Karpas-422 (cell line): Measurements from ENCODE around the gene NTM. TPM values are rescaled to one million over a fixed set of nuclear protein-coding genes. Genes with fewer than 3 reads are reported as not detected.

Source experiments
- DNase-seq: peaks from one replicate; pipeline ENCODE4 v3.0.0-alpha.2; 2015
- H2AFZ ChIP-seq: fragments of 200-600 bp; sonication (generic); 2 replicates; pipeline ENCODE4 v1.6.1; 2014; ENCODE audit warnings: antibody characterized with exemption, low read length, mixed read lengths
- H3K27ac ChIP-seq: fragments of 200-600 bp; sonication (generic); 2 replicates; pipeline ENCODE4 v1.5.1; 2014; ENCODE audit warnings: mild to moderate bottlenecking, low read length, moderate library complexity
- H3K27me3 ChIP-seq: fragments of 200-600 bp; sonication (generic); 2 replicates; pipeline ENCODE4 v1.6.1; 2014; ENCODE audit warnings: low read length, mixed read lengths
- H3K36me3 ChIP-seq: fragments of 200-600 bp; sonication (generic); 2 replicates; pipeline ENCODE4 v1.6.1; 2014; ENCODE audit warnings: low read length, mixed read lengths; ENCODE audit not compliant: insufficient read depth
- H3K4me1 ChIP-seq: fragments of 200-600 bp; sonication (generic); 2 replicates; pipeline ENCODE4 v1.6.1; 2014; ENCODE audit warnings: mild to moderate bottlenecking, low read length, mixed read lengths
- H3K4me2 ChIP-seq: fragments of 200-600 bp; sonication (generic); 2 replicates; pipeline ENCODE4 v1.6.1; 2014; ENCODE audit warnings: low read length, low read depth, mild to moderate bottlenecking; ENCODE audit not compliant: poor library complexity, severe bottlenecking
- H3K4me3 ChIP-seq: fragments of 200-600 bp; sonication (generic); 2 replicates; pipeline ENCODE4 v1.5.1; 2014; ENCODE audit warnings: mild to moderate bottlenecking, antibody characterized with exemption, low read length, mixed read lengths
- H3K79me2 ChIP-seq: fragments of 200-600 bp; sonication (generic); 2 replicates; pipeline ENCODE4 v1.6.1; 2014; ENCODE audit warnings: mild to moderate bottlenecking, low read length, mixed read lengths
- H3K9ac ChIP-seq: fragments of 200-600 bp; sonication (generic); 2 replicates; pipeline ENCODE4 v1.6.0; 2014; ENCODE audit warnings: low read length
- H3K9me2 ChIP-seq: fragments of 200-600 bp; sonication (generic), shearing (Covaris generic); replicated peaks from 2 replicates; pipeline ENCODE4 v1.6.0; 2014; ENCODE audit warnings: mild to moderate bottlenecking, low read length, moderate library complexity; ENCODE audit not compliant: insufficient read depth
- H3K9me3 ChIP-seq: fragments of 300-700, 200-600 bp; sonication (generic); 2 replicates; pipeline ENCODE4 v1.6.1; 2014; ENCODE audit warnings: low read length, mixed read lengths
- H4K20me1 ChIP-seq: fragments of 200-600 bp; sonication (generic); 2 replicates; pipeline ENCODE4 v1.6.1; 2014; ENCODE audit warnings: mild to moderate bottlenecking, antibody characterized with exemption, low read length, low read depth; ENCODE audit not compliant: insufficient read depth
- total RNA-seq: library from RNA; depleted of rRNA; stranded (reverse); fragments of >200 nt; shearing (Covaris generic); gene quantifications from 2 replicates; pipeline ENCODE4 v1.2.3, GENCODE V29; 2014; ENCODE audit warnings: low replicate concordance

NTM gene
- total RNA-seq, 1 experiment from 2014 or later: not detected

GRCh38 chr11:131533998-131534397 is 163.6 kb downstream of the NTM start:
- Histone ChIP-seq H3K9me2 (no peaks in the 10 kb centered on the region), H3K4me3 (no peak overlapping the region), H3K9ac (no peak overlapping the region), H3K79me2 (no peaks in the 10 kb centered on the region), H4K20me1 (no peaks in the 10 kb centered on the region), H3K27me3 (no peaks in the 10 kb centered on the region), H2AFZ (no peak overlapping the region), H3K27ac (no peak overlapping the region), H3K4me1 (no peaks in the 10 kb centered on the region), H3K4me2 (no peak overlapping the region), H3K9me3 (no peaks in the 10 kb centered on the region), H3K36me3 (no peaks in the 10 kb centered on the region)
- no peak for DNase-seq

GRCh38 chr11:131534611-131535010 is 164.2 kb downstream of the NTM start:
- no peaks in the 10 kb centered on the region for H3K36me3 ChIP-seq
- no peaks in the 10 kb centered on the region for H3K9me3 ChIP-seq
- no peak for DNase-seq
- H3K4me2 ChIP-seq: no peak overlapping the region
- H3K4me3 ChIP-seq: no peak overlapping the region
- H3K27me3 ChIP-seq: no peaks in the 10 kb centered on the region
- no peaks in the 10 kb centered on the region for H3K79me2 ChIP-seq
- H3K9me2 ChIP-seq: no peaks in the 10 kb centered on the region
- H3K9ac ChIP-seq: no peak overlapping the region
- no peak overlapping the region for H2AFZ ChIP-seq
- no peaks in the 10 kb centered on the region for H3K4me1 ChIP-seq
- H4K20me1 ChIP-seq: no peaks in the 10 kb centered on the region
- no peak overlapping the region for H3K27ac ChIP-seq

GRCh38 chr11:131536159-131536558 is 165.7 kb downstream of the NTM start:
- no peak for DNase-seq
- Histone ChIP-seq H3K36me3 (no peaks in the 10 kb centered on the region), H3K9ac (no peak overlapping the region), H4K20me1 (no peaks in the 10 kb centered on the region), H3K27ac (no peak overlapping the region), H3K27me3 (no peaks in the 10 kb centered on the region), H3K9me2 (no peaks in the 10 kb centered on the region), H3K4me3 (no peak overlapping the region), H3K4me2 (no peak overlapping the region), H2AFZ (no peak overlapping the region), H3K9me3 (no peaks in the 10 kb centered on the region), H3K79me2 (no peaks in the 10 kb centered on the region), H3K4me1 (no peaks in the 10 kb centered on the region)

GRCh38 chr11:131537196-131537595 is 166.8 kb downstream of the NTM start:
- H2AFZ ChIP-seq: no peak overlapping the region
- H3K27ac ChIP-seq: no peak overlapping the region
- no peaks in the 10 kb centered on the region for H3K9me2 ChIP-seq
- H3K9me3 ChIP-seq: no peaks in the 10 kb centered on the region
- H3K4me3 ChIP-seq: no peak overlapping the region
- no peak for DNase-seq
- no peak overlapping the region for H3K4me2 ChIP-seq
- no peaks in the 10 kb centered on the region for H3K27me3 ChIP-seq
- H3K9ac ChIP-seq: no peak overlapping the region
- no peaks in the 10 kb centered on the region for H4K20me1 ChIP-seq
- no peaks in the 10 kb centered on the region for H3K36me3 ChIP-seq
- no peaks in the 10 kb centered on the region for H3K79me2 ChIP-seq
- no peaks in the 10 kb centered on the region for H3K4me1 ChIP-seq

GRCh38 chr11:131537748-131538147 is 167.3 kb downstream of the NTM start:
- no peaks in the 10 kb centered on the region for H3K36me3 ChIP-seq

GRCh38 chr11:131538322-131538721 is 167.9 kb downstream of the NTM start:
- no peaks in the 10 kb centered on the region for H3K36me3 ChIP-seq
- no peak overlapping the region for H2AFZ ChIP-seq
- H4K20me1 ChIP-seq: no peaks in the 10 kb centered on the region
- no peaks in the 10 kb centered on the region for H3K79me2 ChIP-seq
- no peaks in the 10 kb centered on the region for H3K4me1 ChIP-seq
- no peak overlapping the region for H3K4me3 ChIP-seq
- no peak overlapping the region for H3K9ac ChIP-seq
- no peaks in the 10 kb centered on the region for H3K27me3 ChIP-seq
- DNase-seq: no peak
- H3K4me2 ChIP-seq: no peak overlapping the region
- H3K27ac ChIP-seq: no peak overlapping the region
- no peaks in the 10 kb centered on the region for H3K9me2 ChIP-seq
- no peaks in the 10 kb centered on the region for H3K9me3 ChIP-seq

More at GRCh38 chr11:131537748-131538147, 167.3 kb downstream of the NTM start:
- Histone ChIP-seq H3K4me1 (no peaks in the 10 kb centered on the region), H3K27me3 (no peaks in the 10 kb centered on the region), H3K27ac (no peak overlapping the region), H3K4me2 (no peak overlapping the region), H3K9ac (no peak overlapping the region), H2AFZ (no peak overlapping the region), H3K9me2 (no peaks in the 10 kb centered on the region), H3K79me2 (no peaks in the 10 kb centered on the region), H3K4me3 (no peak overlapping the region), H3K9me3 (no peaks in the 10 kb centered on the region), H4K20me1 (no peaks in the 10 kb centered on the region)
- DNase-seq: no peak

- no peak overlapping the region for H3K4me2 ChIP-seq
- no peak overlapping the region for H3K9ac ChIP-seq
- H3K27me3 ChIP-seq: no peaks in the 10 kb centered on the region
- no peak overlapping the region for H2AFZ ChIP-seq
- H4K20me1 ChIP-seq: no peaks in the 10 kb centered on the region
- H3K4me3 ChIP-seq: no peak overlapping the region
- H3K27ac ChIP-seq: no peak overlapping the region
- H3K9me2 ChIP-seq: no peaks in the 10 kb centered on the region
- H3K79me2 ChIP-seq: no peaks in the 10 kb centered on the region
- H3K36me3 ChIP-seq: no peaks in the 10 kb centered on the region
- no peaks in the 10 kb centered on the region for H3K4me1 ChIP-seq
- no peaks in the 10 kb centered on the region for H3K9me3 ChIP-seq
- no peak for DNase-seq
Observed at GRCh38 chr11:131540676-131541075, 170.3 kb downstream of the NTM start.

GRCh38 chr11:131543389-131544025 is 173.1 kb downstream of the NTM start:
- Histone ChIP-seq H3K9me3 (no peaks in the 10 kb centered on the region), H3K9me2 (no peaks in the 10 kb centered on the region), H3K27me3 (no peaks in the 10 kb centered on the region), H2AFZ (no peak overlapping the region), H3K4me1 (no peaks in the 10 kb centered on the region), H3K4me3 (no peak overlapping the region), H3K27ac (no peak overlapping the region), H4K20me1 (no peaks in the 10 kb centered on the region), H3K36me3 (no peaks in the 10 kb centered on the region), H3K9ac (no peak overlapping the region), H3K4me2 (no peak overlapping the region), H3K79me2 (no peaks in the 10 kb centered on the region)
- no peak for DNase-seq
